ENCODE measurements around the gene LILRA2.
"Not testable (repeated sequence)": the region's sequence is repeated elsewhere in the genome, so short reads cannot be mapped to it uniquely, and the experiment has no call there.

The LILRA2 gene

GRCh38 chr19:54612428-54612827 is 38.8 kb downstream of the LILRA2 start:
- DNase-seq: no peak

- DNase-seq: no peak
Measured at GRCh38 chr19:54614726-54615125, 41.1 kb downstream of the LILRA2 start.

- no peak for DNase-seq
Measured at GRCh38 chr19:54616057-54616456, 42.5 kb downstream of the LILRA2 start.

GRCh38 chr19:54616821-54617560 is 43.4 kb downstream of the LILRA2 start:
- no peak for DNase-seq

- DNase-seq: no peak
Measured at GRCh38 chr19:54620464-54620863, 46.9 kb downstream of the LILRA2 start.

- no peak for DNase-seq
Measured at GRCh38 chr19:54622431-54622830, 48.8 kb downstream of the LILRA2 start.

- DNase-seq: not testable (repeated sequence)
Measured at GRCh38 chr19:54624234-54624633, 50.6 kb downstream of the LILRA2 start.

GRCh38 chr19:54624934-54625730 is 51.5 kb downstream of the LILRA2 start:
- not testable (repeated sequence) for DNase-seq

- no peak for DNase-seq
Measured at GRCh38 chr19:54626757-54627156, 53.2 kb downstream of the LILRA2 start.

GRCh38 chr19:54627912-54628311 is 54.3 kb downstream of the LILRA2 start:
- DNase-seq: not testable (repeated sequence)

GRCh38 chr19:54630262-54630661 is 56.7 kb downstream of the LILRA2 start, which contains the start of gene LILRB1:
Gene LILRB1, plus strand, starts transcription at chr19:54630484. Its CDS starts 590 bp downstream, at chr19:54631074.
- not testable (repeated sequence) for DNase-seq

GRCh38 chr19:54630782-54631181 is 57.2 kb downstream of the LILRA2 start:
- DNase-seq: no peak

- DNase-seq: not testable (repeated sequence)
Measured at GRCh38 chr19:54631489-54632337, 58.1 kb downstream of the LILRA2 start.

- not testable (repeated sequence) for DNase-seq
Measured at GRCh38 chr19:54632517-54632916, 58.9 kb downstream of the LILRA2 start.

- no peak for DNase-seq
Measured at GRCh38 chr19:54633401-54633800, 59.8 kb downstream of the LILRA2 start.

GRCh38 chr19:54636081-54636480 is 62.5 kb downstream of the LILRA2 start:
- not testable (repeated sequence) for DNase-seq

- DNase-seq: no peak
Measured at GRCh38 chr19:54638683-54639082, 65.1 kb downstream of the LILRA2 start.

All from femur (tissue), 1 donor.